CD4-positive, alpha-beta T cell treated with Interferon alpha-2 for 1 hour (primary cell): Measurements from ENCODE around the gene RNF20.
"Not testable (repeated sequence)": the region's sequence is repeated elsewhere in the genome, so short reads cannot be mapped to it uniquely, and the experiment has no call there.

Source experiments
- DNase-seq, 2 donors: peaks; one replicate each; pipeline ENCODE4 v3.0.0-alpha.2; 2020 to 2022

Gene RNF20, protein sequence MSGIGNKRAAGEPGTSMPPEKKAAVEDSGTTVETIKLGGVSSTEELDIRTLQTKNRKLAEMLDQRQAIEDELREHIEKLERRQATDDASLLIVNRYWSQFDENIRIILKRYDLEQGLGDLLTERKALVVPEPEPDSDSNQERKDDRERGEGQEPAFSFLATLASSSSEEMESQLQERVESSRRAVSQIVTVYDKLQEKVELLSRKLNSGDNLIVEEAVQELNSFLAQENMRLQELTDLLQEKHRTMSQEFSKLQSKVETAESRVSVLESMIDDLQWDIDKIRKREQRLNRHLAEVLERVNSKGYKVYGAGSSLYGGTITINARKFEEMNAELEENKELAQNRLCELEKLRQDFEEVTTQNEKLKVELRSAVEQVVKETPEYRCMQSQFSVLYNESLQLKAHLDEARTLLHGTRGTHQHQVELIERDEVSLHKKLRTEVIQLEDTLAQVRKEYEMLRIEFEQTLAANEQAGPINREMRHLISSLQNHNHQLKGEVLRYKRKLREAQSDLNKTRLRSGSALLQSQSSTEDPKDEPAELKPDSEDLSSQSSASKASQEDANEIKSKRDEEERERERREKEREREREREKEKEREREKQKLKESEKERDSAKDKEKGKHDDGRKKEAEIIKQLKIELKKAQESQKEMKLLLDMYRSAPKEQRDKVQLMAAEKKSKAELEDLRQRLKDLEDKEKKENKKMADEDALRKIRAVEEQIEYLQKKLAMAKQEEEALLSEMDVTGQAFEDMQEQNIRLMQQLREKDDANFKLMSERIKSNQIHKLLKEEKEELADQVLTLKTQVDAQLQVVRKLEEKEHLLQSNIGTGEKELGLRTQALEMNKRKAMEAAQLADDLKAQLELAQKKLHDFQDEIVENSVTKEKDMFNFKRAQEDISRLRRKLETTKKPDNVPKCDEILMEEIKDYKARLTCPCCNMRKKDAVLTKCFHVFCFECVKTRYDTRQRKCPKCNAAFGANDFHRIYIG

DNA sequence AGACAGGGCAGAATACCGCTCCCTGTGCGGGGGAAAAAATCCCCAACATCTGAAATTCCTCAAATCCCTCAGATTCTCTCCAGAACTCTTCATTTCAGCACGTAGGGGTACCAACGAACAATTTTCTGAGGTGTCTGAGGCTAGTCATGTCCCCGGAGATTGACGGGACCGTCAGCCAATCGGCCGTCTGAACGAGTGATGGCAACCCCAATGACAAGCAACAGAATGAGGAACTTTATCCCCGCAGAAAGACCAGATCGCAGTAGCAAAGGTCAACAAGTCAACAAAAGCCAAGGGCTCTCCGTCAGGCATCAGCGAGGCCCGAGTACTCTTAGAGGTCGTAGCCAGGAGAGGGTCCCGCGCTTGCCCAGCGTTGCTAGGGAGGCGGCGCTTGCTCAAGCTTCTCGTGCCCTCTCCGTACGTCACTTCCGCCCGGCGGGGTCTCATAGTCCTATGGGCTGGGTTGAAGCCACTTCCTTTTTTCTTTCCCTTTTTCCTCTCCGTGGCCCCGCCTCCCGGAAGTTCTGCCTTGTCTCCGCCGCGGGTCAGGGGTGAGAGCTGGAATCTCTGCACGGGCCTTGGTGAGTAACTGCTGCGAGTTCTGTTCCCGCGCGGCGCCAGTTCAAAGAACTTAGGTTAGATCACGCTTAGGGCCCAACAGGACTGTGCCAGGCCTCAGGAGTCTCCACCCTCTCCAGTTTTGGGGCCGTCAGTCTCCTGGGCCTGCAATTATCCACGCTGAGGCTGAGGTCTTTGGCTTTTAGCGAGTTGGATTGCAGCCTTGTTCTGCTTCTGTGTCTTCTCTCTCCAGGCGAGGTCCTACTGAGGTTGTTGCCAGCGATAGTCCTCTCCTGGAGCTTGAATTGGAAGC is at the start of gene RNF20:
RNF20 (plus strand) TSS at position 520 of the 871 bp plus-strand sequence. CDS start 1,571 bp downstream, outside the sequence.
- DNase-seq: peak; percentile 98

DNA sequence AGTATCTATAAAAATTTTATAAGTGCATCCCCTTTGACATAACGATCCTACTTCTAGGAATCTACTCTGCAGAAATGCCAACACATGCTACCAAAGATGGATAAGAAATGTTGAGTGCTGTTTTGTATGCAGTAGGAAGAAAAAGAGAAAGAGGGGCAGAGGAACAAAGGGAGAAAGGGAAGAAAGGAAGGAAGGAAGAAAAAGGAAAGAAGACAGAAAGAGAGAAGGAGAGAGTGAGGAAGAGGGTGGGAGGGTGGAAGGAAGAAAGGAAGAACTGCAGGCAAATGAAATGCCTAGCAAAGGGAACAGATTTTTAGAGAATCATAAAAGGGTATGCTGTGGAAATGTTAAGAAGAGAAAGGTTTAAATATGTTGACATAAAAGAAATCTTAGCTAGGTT is 49.6 kb upstream of the RNF20 start:
- DNase-seq: no peak

DNA sequence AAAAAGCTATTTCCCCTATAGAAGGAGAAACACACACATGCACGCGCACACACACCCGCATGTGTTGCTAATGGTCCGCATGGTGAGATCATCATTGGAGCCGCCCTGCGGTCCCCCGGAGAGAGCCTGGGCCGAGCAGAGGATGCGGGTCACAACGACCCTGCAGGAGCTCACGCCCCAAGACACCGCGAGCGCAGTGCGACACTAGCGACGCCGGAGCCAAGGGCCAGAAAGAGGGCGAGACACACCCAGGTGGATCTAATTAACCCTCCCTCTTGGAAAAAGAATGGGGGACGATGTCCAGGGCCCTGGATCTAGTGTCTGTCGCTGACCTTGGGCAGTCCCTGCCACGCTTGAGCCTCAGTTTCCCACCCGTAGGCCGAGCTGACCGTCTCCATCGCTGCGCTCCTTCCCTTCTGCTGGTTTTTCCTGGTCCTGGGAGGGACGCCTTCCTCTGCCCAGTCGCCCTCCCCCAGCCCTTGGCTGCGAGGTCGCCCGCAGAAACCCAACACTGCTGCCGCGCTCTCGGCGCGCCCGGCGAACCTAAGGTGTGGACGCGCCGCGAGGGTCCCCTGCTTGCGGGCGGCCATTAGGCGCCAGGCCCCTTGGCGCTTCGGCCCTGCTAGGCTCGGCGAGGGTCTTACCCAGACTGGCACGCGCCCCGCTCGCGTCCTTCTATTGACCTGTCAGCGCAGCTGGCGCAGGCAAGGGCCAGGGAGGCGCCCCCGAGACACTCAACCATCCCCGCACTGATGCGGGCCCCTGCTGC is 47.5 kb upstream of the RNF20 start:
- DNase-seq: no peak

DNA sequence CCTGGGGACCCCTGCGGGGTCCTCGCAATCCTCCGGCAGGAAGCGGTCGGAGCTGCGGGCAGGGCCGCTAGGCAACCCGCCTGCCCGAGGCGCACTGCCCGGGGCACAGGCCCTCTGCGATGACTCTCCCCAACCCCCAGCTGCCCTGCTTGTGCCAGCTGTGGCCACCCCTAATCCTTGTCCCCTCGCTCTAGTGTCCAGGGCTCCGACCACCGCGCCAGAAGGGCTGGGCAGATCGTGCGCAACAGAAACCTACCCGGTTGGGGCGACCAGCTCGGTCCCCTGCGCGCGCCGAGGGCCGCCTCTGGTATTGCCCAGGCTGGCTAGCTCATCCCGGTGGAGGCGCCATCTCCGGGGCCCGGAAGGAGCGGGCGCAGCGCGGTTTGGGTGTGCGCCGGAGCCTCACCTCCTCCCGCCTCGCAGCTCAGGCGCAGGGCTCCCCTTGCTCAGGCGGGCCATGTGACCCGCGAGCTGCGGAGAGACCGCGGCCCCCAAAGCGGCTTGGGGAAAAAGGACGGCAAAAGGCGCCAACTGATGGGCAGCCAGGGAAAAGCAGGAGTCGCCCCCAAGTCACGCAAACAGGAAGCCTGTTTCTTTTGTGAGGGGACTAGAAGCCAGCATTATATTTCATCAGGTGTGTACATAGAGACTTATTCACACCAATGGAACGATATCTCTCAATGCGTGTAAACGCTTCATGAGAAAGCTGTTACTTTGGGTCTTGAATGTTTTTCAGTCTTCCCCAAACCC is 46.8 kb upstream of the RNF20 start:
- DNase-seq: no peak

DNA sequence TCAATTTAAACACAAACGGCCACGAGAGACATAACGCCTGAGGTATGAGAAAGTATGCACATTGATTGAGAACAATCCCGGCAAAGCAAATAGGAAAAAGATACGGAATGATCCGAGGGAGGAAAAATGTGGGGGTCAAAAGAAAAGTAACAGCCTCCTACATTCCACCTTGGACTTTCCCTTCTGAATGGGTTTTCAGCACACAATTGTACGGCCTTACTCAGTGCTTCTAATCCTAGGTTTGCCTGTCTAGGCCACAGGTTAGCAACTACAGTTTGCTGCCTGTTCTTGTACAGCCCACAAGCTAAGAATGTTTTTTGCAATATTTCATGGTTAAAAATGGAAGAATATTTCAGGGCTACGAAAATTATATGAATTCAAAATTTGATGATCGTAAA is 46.2 kb upstream of the RNF20 start:
- DNase-seq: no peak

DNA sequence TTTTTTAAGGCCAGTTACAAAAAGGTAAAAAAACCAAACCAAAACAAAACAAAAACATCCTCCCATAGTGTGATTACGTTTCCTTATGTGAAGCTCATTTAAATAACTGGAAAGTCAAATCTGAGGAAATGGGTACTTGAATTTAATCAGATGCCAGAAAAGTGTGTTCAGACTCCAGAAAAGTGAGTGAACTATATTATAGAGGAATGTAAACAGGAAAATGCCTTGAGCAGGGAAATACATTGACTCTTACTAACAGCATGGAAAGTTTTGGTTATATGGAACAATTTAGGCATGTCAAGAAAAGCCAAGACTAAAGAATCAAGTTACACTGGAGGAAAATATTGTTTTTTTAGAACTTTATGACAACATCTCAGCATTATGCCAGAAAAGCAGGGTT is 37.8 kb upstream of the RNF20 start:
- DNase-seq: no peak

DNA sequence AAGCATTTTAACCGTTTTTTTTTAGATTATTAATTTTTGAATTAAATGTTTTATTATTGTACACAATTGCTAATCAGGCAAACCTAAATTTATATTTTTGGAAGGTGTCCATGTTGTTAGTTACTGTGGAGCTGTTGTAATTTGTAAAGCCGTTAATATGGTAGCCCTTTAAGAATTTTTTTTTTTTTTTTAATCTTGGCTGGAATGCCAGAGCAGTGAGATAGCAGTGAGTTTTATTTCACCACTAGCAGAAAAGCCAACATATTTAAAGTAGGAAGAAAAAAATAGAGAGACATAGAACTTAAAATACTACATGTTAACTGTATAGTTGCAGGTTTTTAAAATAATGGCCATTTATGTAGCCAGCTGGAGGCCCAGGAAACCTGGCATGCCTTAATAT is 35.3 kb upstream of the RNF20 start:
- DNase-seq: no peak

DNA sequence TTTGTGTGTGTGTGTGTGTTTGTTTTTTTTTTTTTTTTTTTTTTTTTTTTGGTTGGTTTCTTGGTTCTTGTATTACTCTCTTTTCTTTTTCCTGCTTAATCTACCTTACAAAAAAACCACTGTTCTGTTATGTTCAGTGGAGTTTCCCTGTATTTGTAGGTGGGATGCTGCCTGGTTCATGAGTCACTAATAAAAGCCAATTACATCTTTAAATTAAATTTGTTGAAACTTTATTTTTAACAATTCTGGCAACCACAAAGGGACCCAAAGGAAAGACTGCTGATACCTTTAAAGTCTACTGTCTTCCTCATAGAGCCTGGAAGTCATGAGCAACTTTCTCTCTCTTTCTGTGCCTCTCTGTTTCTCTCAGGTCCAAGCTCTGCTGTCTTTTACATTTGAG is 29.5 kb upstream of the RNF20 start:
- DNase-seq: no peak

DNA sequence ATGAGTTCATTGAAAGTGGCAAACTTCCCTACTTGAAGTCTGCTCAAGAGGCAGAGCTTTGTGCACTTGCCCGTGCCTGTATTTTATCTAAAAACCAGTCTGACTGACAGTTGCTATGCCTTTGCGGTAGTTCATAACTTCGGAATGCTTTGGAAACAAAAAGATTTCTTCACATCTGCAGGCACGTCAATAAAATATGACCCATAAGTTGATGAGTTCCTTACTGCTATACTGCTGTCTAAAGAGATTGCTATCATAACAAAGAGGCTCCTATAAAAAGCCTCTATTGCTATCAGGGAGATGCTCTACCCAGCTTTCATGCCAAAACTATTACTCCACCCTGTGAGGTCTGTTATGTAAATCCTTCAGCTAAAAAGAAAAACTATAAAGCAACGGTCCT is 25.4 kb upstream of the RNF20 start:
- DNase-seq: no peak

DNA sequence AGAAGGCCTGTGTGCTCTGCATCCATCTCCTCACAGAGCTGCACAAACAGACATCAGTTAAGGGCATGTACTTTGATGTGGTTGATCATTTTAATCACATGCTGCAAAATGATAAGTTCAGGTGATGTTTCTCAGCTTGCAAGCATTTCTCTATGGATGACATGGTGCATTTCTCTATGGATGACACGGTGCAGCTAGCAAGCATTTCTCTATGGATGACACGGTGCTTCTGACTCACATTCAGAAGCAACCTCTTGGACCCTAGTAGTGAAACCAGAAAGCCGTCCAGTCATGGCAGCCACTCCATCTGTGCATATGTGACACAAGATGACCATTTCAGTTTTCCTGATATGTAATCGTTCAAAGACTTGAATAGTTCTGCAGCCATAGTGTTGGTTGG is 24.1 kb upstream of the RNF20 start:
- no peak for DNase-seq

DNA sequence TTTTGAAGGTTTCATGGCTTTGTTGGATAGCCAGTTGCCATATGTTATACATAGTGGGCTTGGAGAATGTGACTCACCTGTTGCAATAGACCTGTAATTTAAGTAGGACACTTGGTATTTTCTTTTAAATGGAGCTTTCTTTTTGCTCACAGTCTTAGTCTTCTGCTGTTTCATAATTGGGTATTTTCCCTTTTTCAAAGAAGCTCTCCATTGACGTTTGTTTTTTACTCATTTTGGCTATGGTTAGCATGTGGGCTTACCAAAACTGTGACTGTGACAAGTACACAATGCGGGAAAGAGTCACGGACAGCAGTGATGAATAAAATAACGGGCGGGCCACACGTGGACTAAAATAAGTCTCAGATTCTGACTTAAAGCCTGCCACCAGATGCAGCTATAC is 23.2 kb upstream of the RNF20 start:
- DNase-seq: no peak

DNA sequence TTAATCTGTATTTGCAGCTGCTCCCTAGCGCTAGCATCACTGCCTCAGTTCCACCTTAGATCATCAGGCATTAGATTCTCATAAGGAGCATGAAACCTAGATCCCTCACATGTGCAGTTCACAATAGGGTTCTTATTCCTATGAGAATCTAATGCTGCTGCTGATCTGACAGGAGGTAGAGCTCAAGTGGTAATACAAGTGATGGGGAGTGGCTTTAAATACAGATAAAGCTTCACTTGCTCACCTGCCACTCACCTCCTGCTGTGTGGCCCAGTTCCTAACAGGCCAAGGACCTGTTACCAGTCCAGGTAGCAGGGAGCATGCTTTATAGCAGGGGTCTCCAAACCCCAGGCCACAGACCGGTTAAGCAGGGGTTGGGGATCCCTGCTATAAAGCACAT is 22.6 kb upstream of the RNF20 start:
- no peak for DNase-seq

DNA sequence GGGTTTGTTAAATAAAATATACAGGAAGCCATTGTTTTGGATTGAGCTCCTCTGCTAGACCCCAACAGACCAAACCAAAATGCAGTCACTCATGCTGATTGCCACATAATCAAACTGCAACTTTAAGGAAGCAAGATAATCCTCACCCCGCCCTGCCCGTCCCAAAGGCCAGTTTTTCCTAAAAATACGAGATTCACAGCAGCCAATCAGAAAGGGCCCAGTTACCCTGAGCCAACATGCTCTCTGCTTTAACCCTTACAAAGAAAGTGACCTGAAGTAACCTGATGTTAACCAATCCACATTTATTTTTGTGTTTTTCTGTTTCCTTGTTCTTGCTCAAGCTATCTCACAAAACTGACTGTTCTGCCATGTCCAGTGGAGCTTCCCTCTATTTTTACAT is 21.5 kb upstream of the RNF20 start:
- no peak for DNase-seq

DNA sequence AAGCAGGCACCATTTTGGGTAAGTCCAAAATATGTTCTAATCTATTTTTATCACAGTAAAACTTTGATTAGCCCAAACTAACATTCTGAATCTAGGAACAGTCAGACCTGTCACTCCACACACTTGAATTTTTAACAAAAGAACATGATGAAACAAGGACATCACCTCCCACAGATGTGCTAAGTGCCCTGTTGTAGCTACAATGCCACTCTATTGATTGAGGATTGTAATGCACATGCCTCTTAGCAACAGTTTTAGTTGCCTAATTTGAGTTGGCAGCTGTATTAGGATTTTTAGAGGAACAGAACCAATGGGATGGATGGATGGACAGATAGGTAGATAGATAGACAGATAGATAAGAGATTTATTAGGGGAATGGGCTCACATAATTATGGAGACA is 20.3 kb upstream of the RNF20 start:
- no peak for DNase-seq

DNA sequence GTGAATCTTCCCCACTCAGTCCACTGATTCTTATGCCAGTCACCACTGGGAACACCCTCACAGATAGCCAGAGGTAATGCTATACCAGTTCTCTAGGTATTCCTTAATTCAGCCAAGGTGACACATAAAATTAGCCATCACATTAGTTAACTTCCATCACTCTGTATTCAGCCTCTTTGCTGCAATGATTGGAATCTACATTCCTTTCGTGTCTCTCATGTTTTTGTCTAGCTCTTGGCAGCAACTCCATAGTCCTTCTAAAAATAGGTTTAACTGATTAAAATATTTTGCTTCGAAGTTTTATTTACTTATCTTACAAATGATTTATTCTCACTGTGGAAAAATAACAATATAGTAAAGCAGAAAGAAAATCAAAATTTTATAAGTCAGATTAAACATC is 19.6 kb upstream of the RNF20 start:
- DNase-seq: no peak

DNA sequence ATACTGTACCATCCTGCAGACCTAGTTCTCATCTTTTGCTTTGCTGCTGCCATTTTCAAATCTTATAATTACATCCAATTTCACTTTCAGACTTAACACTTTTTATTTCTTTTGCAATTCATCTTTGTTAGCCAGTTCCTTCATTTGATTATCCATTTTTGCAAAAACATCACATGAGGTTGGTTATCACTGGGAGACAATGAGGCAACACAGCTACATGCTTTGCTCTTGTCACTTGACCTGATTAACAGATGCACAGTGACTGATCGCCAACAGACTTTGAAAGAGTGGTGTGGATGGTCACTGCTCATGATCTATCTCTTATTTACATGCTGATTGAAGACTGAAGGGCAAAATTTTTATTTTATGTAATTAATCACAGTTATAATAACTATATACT is 17.0 kb upstream of the RNF20 start:
- DNase-seq: no peak

DNA sequence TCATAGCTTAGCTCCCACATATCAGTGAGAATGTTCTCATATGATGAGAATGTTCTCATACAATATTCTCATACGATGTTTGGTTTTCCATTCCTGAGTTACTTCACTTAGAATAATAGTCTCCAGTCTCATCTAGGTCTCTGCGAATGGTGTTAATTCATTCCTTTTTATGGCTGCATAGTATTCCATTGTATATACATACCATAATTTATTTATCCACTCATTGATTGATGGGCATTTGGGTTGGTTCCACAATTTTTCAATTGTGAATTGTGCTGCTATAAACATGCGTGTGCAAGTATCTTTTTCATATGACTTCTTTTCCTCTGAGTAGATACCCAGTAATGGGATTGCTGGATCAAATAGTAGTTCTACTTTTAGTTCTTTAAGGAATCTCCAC is 15.2 kb upstream of the RNF20 start:
- DNase-seq: not testable (repeated sequence)

DNA sequence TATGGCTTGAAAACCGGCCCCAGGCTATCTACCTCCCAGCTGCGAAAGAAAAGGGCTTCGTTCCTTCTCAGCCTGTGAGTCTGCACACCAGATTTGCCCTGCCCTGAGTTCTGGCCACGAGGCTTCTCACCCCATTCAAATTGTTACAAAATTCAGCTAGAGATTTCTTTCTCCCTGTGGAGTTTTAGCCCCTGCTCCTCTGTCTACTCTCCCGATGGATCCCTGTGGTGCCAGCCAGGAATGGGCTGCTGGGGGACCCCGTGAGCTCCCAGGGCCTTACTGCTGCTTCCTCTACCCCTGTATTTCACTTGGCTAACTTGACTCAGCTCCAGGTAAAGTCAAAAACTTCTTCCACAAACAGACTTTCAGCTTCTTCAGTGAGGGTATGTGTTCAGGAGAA is 9.3 kb upstream of the RNF20 start:
- no peak for DNase-seq

DNA sequence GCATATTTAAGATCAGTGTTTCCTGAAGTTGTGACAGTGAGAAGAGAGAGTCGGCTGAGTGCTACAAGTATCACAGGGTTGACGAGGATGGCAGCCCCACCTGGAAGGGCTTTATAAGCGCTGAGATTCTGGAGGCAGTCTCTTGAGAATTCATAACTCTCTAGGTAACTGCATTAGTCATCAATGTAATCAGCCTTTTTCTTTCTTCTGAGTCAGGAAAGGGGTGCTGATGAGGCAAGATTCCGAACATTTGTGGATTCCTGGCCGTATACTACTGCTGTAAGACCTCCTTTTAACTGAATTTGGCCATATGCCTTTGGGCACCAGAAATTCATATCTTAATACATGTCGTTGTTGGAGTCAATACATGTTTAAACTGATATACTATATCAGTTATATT is 6.6 kb upstream of the RNF20 start:
- DNase-seq: no peak

DNA sequence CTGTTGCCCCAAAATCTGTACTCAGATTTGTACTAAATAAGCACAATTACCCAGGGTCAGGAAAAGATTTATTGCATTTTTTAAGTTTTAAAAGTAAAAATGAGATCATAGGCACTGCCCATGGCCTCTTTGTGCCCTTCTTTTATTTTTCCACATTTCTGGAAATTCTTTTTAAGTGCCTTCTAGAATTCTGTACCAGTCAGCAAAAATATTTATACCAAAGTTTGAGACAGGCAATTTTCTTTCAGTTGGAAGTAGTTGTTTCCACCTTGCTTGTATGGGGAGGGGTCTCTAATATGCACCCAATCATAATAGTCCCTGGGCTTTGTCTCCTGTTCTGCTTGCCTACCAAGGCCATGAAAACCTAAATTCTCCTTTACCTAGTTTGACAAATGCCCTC is 5.6 kb upstream of the RNF20 start:
- no peak for DNase-seq

DNA sequence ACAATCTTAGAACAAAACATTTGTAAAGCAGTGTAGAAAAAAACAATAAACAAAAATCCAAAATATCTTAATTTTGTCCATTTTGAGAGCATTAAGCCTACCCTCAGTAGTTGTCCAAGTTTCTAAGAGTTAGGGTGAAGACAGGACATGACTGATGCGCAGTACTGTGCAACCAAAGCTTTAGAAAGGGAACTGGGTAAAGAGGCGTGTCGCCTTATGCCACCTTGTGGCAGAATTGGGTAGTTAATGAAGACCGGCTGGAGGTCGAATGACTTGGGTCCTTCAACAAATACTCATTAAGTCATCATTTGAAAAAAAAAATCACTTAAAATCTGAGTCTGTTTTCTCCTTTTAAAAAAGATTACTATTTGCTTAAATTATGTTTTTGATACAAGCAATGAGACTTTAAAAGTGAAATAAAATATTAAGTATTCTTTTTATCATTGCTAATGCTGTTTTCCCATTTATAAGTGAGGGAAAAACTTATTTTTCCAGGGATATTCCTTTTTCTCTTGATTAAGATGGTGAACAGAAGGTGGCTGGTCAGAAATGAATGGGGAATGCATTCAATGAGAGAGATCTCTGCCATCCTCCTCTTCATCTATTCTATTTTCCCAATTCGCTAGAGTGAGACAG is 3.5 kb upstream of the RNF20 start:
- DNase-seq: peak; percentile 77 to 84
